Prostate gland (tissue), 2 donors: ENCODE measurements around the gene EBLN2. TPM values are rescaled to one million over a fixed set of nuclear protein-coding genes. Genes with fewer than 3 reads are reported as not detected.

Source experiments
- DNase-seq: peaks from one replicate; pipeline ENCODE4 v3.0.0-alpha.2; 2019; ENCODE audit warnings: low spot score
- H3K27ac ChIP-seq, 2 donors: fragments of 200-600 bp; sonication (generic); 2 replicates each; pipeline ENCODE4 v1.5.1; 2017 to 2019
- H3K27me3 ChIP-seq: fragments of 200-600 bp; sonication (generic); replicated peaks from 2 replicates; pipeline ENCODE4 v1.5.1; 2019; ENCODE audit not compliant: insufficient read depth
- H3K36me3 ChIP-seq, 2 donors: fragments of 200-600 bp; sonication (generic); 1 replicate in 1 of 2; 2 replicates in 1 of 2; pipeline versions ENCODE4 v1.5.1 to v1.8.1; 2017 to 2019
- H3K4me1 ChIP-seq: fragments of 200-600 bp; sonication (generic); replicated peaks from 2 replicates; pipeline ENCODE4 v1.5.1; 2019
- H3K4me3 ChIP-seq, 2 donors: fragments of 200-600 bp; sonication (generic); 2 replicates each; pipeline ENCODE4 v1.5.1; 2017 to 2019
- H3K9me3 ChIP-seq: fragments of 200-600 bp; sonication (generic); 2 replicates; pipeline ENCODE4 v1.5.1; 2017
- CTCF ChIP-seq, 4 experiments: fragments of 200-600 bp in 2 of 4; fragments of 450-650 bp in 2 of 4; sonication (generic) in 2 of 4; IDR thresholded peaks; 1 replicate in 3 of 4; 2 replicates in 1 of 4; pipeline ENCODE4 v1.5.1; 2016 to 2019; ENCODE audit warnings: antibody characterized with exemption in 4 of 4, mild to moderate bottlenecking in 2 of 4, moderate library complexity in 2 of 4
- POLR2A ChIP-seq: fragments of 450-650 bp; IDR thresholded peaks from one replicate; pipeline ENCODE4 v1.6.1; 2016; ENCODE audit warnings: antibody characterized with exemption, mild to moderate bottlenecking
- POLR2AphosphoS5 ChIP-seq: sonication (generic); formaldehyde crosslinking; IDR thresholded peaks from one replicate; pipeline ENCODE4 v1.6.1; 2017; ENCODE audit warnings: antibody characterized with exemption
- WGBS: methylation state at CpG from one replicate; pipeline ENCODE4 v1.1.5; 2018; 5-methylcytosine and 5-hydroxymethylcytosine counted together
- intact Hi-C: fragments of 100-400 bp; cut with DNase I; formaldehyde crosslinking; loops from one replicate; pipeline ENCODE4 v1.14.2; 2022
- total RNA-seq, 2 donors: library from RNA; depleted of rRNA; stranded (reverse); fragments of >200 nt; gene quantifications; one replicate each; pipeline ENCODE4 v1.1.0, GENCODE V29; 2016

Gene EBLN2
- total RNA-seq, 2 donors from 2014 or later, result 0.82 to 4.1 TPM

GRCh38 chr3:73080216-73080966, 18.9 kb downstream of the EBLN2 start:
- intact Hi-C loops, result loop anchor here (10.0 kb wide), 1 partner anchor 146 kb away; no protein-coding TSS in a partner anchor
- DNase-seq, result no peak
- H3K27me3 ChIP-seq, result no peaks in the 10 kb centered on the region
- no peaks in the 10 kb centered on the region for H3K4me1 ChIP-seq
- no peaks in the 10 kb centered on the region for H3K9me3 ChIP-seq
- no peaks in the 10 kb centered on the region for H3K36me3 ChIP-seq
- H3K4me3 ChIP-seq, result no peak overlapping the region
- 63% methylated on average over 17 of the region's 17 CpGs for WGBS
- no peak for TF ChIP-seq POLR2AphosphoS5
- TF ChIP-seq CTCF (IDR thresholded peaks at IDR 0.05), result no peak
- TF ChIP-seq POLR2A, result no peak
- H3K27ac ChIP-seq, result no peak overlapping the region

- TF ChIP-seq POLR2AphosphoS5 (no peak), CTCF (IDR thresholded peaks at IDR 0.05) (no peak), POLR2A (no peak)
- H3K4me3 ChIP-seq, result no peak overlapping the region
- no peaks in the 10 kb centered on the region for H3K27me3 ChIP-seq
- 96% methylated on average over 8 of the region's 8 CpGs for WGBS
- intact Hi-C loops, result loop anchor here (10.0 kb wide), 1 partner anchor 146 kb away; no protein-coding TSS in a partner anchor
- no peak overlapping the region for H3K27ac ChIP-seq
- H3K36me3 ChIP-seq, result no peaks in the 10 kb centered on the region
- DNase-seq, result no peak
- H3K9me3 ChIP-seq, result no peaks in the 10 kb centered on the region
- H3K4me1 ChIP-seq, result no peaks in the 10 kb centered on the region
These were observed 19.7 kb downstream of the EBLN2 start for GRCh38 chr3:73081140-73081539.

- Histone ChIP-seq H3K36me3 (no peaks in the 10 kb centered on the region), H3K9me3 (no peaks in the 10 kb centered on the region), H3K27me3 (no peaks in the 10 kb centered on the region), H3K4me3 (no peak overlapping the region), H3K27ac (no peak overlapping the region), H3K4me1 (no peaks in the 10 kb centered on the region)
- no peak for DNase-seq
- no peak for TF ChIP-seq POLR2A
- TF ChIP-seq CTCF (IDR thresholded peaks at IDR 0.05), result no peak
- no peak for TF ChIP-seq POLR2AphosphoS5
- 91% methylated on average over 2 of the region's 2 CpGs for WGBS
- intact Hi-C loops, result loop anchor here (10.0 kb wide), 1 partner anchor 149 kb away; no protein-coding TSS in a partner anchor
These were observed 22.7 kb downstream of the EBLN2 start for GRCh38 chr3:73084170-73084569.

- Histone ChIP-seq H3K27ac (no peak overlapping the region), H3K9me3 (no peaks in the 10 kb centered on the region), H3K27me3 (no peaks in the 10 kb centered on the region), H3K36me3 (no peaks in the 10 kb centered on the region), H3K4me1 (no peaks in the 10 kb centered on the region), H3K4me3 (no peak overlapping the region)
- intact Hi-C loops, result loop anchor here (10.0 kb wide), 1 partner anchor 151 kb away; no protein-coding TSS in a partner anchor
- TF ChIP-seq CTCF (IDR thresholded peaks at IDR 0.05) (peak; percentile 49 to 82 (median 66)), POLR2AphosphoS5 (no peak)
- peak; percentile 14 for DNase-seq
- 24% methylated on average over 8 of the region's 8 CpGs for WGBS
These were observed 24.6 kb downstream of the EBLN2 start for GRCh38 chr3:73086071-73086494.

- no peak overlapping the region for H3K4me3 ChIP-seq
- H3K27ac ChIP-seq, result no peak overlapping the region
- 91% methylated on average over 6 of the region's 6 CpGs for WGBS
- TF ChIP-seq POLR2A (no peak), POLR2AphosphoS5 (no peak), CTCF (IDR thresholded peaks at IDR 0.05) (no peak)
- H3K27me3 ChIP-seq, result no peaks in the 10 kb centered on the region
- H3K36me3 ChIP-seq, result no peaks in the 10 kb centered on the region
- intact Hi-C loops, result no loop called here
- no peak for DNase-seq
- no peaks in the 10 kb centered on the region for H3K9me3 ChIP-seq
- H3K4me1 ChIP-seq, result no peaks in the 10 kb centered on the region
These were observed 32.7 kb downstream of the EBLN2 start for GRCh38 chr3:73094129-73094528.
